Panc1 (cell line): ENCODE results near the gene TMTC2.

Experiments
- CTCF ChIP-seq: fragments of 450-650 bp; IDR thresholded peaks from 2 replicates; pipeline ENCODE4 v1.5.1; 2017; ENCODE audit warnings: mild to moderate bottlenecking
- POLR2AphosphoS5 ChIP-seq: IDR thresholded peaks from 2 replicates; pipeline ENCODE4 v1.6.1; 2012; ENCODE audit warnings: mild to moderate bottlenecking, low read depth, low read length, moderate library complexity
- REST ChIP-seq, 2 experiments: IDR thresholded peaks; 2 replicates each; pipeline ENCODE4 v1.6.1; 2011 to 2012; ENCODE audit warnings: low read depth in 2 of 2, control low read depth in 1 of 2, low read length in 1 of 2, mild to moderate bottlenecking in 1 of 2, moderate library complexity in 1 of 2; ENCODE audit not compliant: insufficient read depth in 1 of 2
- SIN3A ChIP-seq: IDR thresholded peaks from 2 replicates; pipeline ENCODE4 v1.6.1; 2012; ENCODE audit warnings: low read depth, mild to moderate bottlenecking, low read length, moderate library complexity, borderline replicate concordance; ENCODE audit not compliant: insufficient read depth
- TCF7L2 ChIP-seq: IDR thresholded peaks from 2 replicates; pipeline ENCODE4 v1.6.1; 2011; ENCODE audit warnings: mild to moderate bottlenecking, low read depth, low read length, inconsistent platforms

GRCh38 chr12:82857911-82858533 is 171.3 kb downstream of the TMTC2 start:
- TF ChIP-seq CTCF (no peak), POLR2AphosphoS5 (no peak), REST (IDR thresholded peaks at IDR 0.05; ENCODE audit: insufficient read depth in 1 of 2, low read depth in 2 of 2, low read length in 1 of 2) (no peak), SIN3A (no peak), TCF7L2 (no peak)
